Measurements from ENCODE around the gene HSP90AB1.
"Not testable (repeated sequence)": the region's sequence is repeated elsewhere in the genome, so short reads cannot be mapped to it uniquely, and the experiment has no call there.

The HSP90AB1 gene

GRCh38 chr6:44222486-44223318 lies 24.2 kb upstream of the HSP90AB1 start:
- no peak for DNase-seq

GRCh38 chr6:44223319-44224028 lies 23.4 kb upstream of the HSP90AB1 start, which contains the start of gene SLC29A1:
Gene SLC29A1, plus strand, starts transcription at chr6:44223595. Its CDS starts 3,719 bp downstream, at chr6:44227314.
- DNase-seq = peak; percentile 84

GRCh38 chr6:44224029-44224964 lies 22.6 kb upstream of the HSP90AB1 start:
- DNase-seq = no peak

DNA sequence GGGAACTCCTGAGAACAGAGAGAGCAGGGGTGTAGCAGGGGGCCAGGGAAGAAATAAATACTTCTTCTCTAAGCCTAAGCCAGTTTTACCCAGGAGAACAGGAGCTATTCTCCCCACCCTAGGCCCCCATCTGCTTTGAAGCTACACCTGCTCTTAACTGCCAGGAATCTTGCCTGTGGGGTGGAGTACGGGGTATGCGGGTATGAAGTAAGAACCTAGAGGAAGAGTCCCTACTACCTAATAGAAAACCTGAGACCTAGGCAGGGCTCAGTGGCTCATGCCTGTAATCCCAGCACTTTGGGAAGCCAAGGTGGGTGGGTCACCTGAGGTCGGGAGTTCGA lies 22.0 kb upstream of the HSP90AB1 start:
- no peak for DNase-seq

DNA sequence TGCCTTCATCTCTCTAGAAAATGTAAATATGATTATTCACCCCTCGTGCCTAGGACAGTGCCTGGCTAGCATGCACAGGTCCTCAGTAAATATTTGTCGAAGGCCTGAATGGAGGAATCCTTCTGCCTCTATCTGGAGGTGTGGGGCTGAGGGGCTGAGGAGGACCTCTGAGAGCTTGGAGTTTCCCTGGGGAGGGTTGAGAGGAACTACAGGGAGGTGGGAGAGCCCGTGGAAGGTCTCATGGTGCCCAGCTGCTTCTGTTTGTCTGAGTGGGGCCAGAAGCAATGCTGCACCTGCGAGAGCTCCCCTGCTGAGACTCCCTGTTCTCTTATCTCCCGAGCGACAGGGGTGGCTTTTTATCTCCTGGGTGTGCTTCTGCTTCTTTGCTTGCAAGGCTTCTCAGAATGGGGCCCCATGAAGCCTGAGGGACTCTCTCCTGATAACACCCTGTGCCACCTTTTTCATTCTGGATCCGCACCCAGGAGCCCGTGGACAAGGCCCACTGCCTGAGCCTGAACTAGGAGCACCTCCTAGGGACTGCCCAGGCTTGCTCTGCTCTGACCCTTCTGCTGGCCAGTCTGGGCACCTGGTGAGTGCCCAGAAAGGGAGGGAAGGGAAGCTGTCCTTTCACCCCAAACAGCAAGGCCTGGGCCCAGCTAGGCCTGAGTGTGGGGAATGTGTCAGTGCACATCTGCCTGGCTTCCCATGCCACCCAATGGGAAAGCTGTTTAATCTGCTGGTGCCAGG lies 21.1 kb upstream of the HSP90AB1 start:
- no peak for DNase-seq

GRCh38 chr6:44226368-44227147 lies 20.3 kb upstream of the HSP90AB1 start:
- DNase-seq = no peak

DNA sequence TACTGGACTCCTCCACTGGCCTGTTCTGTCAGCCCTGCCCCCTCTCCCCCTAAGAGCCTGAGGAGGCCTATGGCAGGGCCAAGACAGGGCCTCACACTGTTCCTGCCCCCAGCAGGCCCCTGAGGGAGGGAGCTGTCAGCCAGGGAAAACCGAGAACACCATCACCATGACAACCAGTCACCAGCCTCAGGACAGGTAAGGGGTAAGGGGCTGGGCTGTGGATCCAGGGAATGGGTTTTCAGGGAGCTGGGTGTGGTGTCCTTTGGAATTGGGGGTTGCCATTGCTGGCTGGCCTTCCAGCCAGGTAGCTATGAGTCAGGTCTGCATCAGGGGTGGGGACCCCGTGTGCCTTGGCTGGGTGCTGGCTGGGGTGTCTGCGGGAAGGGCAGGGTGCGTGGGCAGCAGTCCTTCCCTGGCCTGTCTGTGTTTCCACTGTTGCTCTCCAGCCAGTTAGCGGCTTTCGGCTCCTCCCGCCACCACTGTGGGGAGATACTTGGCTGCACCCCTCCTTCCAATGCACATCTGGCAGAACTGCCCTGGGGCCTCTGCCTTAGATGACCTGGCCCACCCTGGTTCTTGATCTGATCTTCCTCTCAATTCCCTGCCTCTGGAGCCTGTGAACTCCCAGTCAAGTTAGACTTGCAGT lies 19.6 kb upstream of the HSP90AB1 start:
- no peak for DNase-seq

DNA sequence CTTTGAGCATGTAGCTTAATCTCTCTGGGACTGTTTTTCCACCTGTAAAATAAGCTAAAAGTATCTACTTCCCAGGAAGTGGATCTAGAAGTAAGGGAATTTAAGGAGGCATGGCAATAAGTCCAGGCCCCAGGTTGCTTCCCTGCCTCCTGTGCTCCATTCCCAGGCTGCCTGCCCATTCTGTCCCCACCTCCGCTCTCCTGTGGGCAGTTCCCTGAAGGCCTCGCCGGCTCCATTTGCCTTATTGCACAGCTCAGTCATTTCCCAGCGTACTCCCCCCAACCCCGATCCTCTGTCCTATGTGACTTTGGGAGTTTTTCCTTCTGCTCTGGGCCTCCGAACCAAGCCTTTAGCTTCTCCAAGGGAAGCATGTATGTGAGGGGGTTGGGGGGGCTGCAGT lies 18.9 kb upstream of the HSP90AB1 start:
- DNase-seq = no peak

GRCh38 chr6:44228433-44228832 lies 18.5 kb upstream of the HSP90AB1 start:
- DNase-seq = no peak

DNA sequence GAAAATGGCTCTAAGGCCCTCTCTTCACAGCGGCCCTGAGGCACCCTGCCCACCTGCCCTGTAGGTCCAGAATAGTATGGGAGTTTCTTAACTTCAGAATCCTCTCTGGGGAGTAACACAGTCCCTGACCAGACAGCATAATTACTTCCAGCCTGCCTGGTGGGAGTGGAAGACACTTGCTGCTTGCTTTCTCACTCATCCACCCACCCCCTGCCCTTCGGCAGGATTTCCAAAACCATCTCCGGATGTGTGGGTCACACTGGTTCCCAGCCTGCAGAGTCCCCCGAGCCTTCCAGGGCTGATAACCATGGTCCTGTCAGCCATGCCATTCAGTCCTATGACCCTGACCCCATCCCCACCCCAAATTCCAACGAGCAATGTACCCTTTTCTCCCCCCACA lies 18.1 kb upstream of the HSP90AB1 start:
- no peak for DNase-seq

- DNase-seq = no peak
Observed at GRCh38 chr6:44229376-44230033, 17.4 kb upstream of the HSP90AB1 start.

DNA sequence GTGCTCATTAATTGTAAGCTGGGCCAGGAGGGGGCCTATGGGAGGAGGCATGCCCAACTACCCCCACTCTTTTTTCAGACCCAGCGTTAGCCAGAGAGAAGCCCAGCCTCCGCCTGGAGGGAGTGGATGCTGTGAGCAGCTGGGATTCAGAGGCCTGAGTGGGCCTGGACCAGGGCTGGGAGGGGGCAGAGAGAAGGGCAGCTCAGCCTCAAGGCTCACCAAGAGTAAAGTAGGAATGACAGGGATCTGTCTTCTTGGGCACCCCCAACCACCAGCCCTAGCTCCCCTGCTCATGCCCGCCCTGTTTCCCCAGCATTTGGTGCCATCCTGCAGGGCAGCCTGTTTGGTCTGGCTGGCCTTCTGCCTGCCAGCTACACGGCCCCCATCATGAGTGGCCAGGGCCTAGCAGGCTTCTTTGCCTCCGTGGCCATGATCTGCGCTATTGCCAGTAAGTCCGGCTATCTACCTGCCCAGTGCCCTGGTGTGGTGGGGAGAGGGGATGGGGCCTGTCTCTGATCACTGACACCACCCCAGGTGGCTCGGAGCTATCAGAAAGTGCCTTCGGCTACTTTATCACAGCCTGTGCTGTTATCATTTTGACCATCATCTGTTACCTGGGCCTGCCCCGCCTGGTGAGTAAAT lies 16.7 kb upstream of the HSP90AB1 start:
- no peak for DNase-seq

GRCh38 chr6:44231426-44231825 lies 15.5 kb upstream of the HSP90AB1 start:
- not testable (repeated sequence) for DNase-seq

DNA sequence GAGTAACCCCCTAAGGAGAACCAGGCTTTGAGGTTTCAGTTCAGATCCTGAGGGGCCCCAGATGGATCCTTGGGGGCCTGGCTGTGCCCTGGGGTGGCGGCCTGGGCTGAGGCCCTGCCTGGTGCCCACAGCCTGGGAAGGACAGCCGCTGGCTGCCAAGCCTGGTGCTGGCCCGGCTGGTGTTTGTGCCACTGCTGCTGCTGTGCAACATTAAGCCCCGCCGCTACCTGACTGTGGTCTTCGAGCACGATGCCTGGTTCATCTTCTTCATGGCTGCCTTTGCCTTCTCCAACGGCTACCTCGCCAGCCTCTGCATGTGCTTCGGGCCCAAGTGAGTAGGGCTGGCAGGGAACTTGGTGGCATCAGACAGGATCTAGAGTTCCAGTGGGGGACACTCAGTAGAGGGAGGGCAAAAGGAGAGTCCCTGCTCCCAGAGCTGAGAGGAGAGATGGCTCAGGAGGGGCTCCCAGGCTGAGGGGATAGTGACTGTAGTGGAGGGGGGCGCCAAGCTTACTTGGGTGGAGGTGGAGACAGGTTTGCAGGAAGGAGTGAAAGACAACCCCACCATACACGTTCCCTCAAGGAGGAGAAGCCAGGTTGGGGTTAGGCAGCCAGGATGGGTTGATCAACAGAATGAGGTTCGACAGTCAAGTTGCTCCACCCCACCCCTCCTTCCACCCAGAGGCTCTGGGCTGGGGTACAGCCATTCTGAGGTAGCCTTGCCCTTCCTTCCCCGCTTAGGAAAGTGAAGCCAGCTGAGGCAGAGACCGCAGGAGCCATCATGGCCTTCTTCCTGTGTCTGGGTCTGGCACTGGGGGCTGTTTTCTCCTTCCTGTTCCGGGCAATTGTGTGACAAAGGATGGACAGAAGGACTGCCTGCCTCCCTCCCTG lies 14.0 kb upstream of the HSP90AB1 start:
- no peak for DNase-seq

DNA sequence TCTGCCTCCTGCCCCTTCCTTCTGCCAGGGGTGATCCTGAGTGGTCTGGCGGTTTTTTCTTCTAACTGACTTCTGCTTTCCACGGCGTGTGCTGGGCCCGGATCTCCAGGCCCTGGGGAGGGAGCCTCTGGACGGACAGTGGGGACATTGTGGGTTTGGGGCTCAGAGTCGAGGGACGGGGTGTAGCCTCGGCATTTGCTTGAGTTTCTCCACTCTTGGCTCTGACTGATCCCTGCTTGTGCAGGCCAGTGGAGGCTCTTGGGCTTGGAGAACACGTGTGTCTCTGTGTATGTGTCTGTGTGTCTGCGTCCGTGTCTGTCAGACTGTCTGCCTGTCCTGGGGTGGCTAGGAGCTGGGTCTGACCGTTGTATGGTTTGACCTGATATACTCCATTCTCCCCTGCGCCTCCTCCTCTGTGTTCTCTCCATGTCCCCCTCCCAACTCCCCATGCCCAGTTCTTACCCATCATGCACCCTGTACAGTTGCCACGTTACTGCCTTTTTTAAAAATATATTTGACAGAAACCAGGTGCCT lies 13.3 kb upstream of the HSP90AB1 start:
- DNase-seq = no peak

- no peak for DNase-seq
Observed at GRCh38 chr6:44234101-44235025, 12.5 kb upstream of the HSP90AB1 start.

GRCh38 chr6:44235269-44235668 lies 11.6 kb upstream of the HSP90AB1 start:
- no peak for DNase-seq

All from activated CD4-positive, alpha-beta T cell treated with anti-CD3 and anti-CD28 coated beads, Interleukin-2, amount 50 U/mL, for 1 hour (primary cell).